DOHH2 (cell line): ENCODE measurements around the gene MMUT.
A peak's percentile ranks its signal among the peaks of the same experiment; 100 is the strongest.

Experiments used
- H3F3A ChIP-seq: fragments of 200-600 bp; sonication (generic), shearing (Covaris generic); 2 replicates; pipeline ENCODE4 v1.6.0; 2016; ENCODE audit warnings: antibody characterized with exemption, mild to moderate bottlenecking; ENCODE audit not compliant: control insufficient read depth, insufficient read depth
- H3K27ac ChIP-seq: fragments of 200-600 bp; sonication (generic); 2 replicates; pipeline ENCODE4 v1.5.1; 2014; ENCODE audit warnings: low read depth, mild to moderate bottlenecking, low read length, moderate library complexity
- H3K27me3 ChIP-seq: fragments of 200-600 bp; sonication (generic); 2 replicates; pipeline ENCODE4 v1.6.1; 2014; ENCODE audit warnings: mild to moderate bottlenecking, low read length, mixed read lengths; ENCODE audit not compliant: control insufficient read depth
- H3K36me3 ChIP-seq: fragments of 200-600 bp; sonication (generic); 2 replicates; pipeline ENCODE4 v1.6.1; 2014; ENCODE audit warnings: mild to moderate bottlenecking, low read length, moderate library complexity, mixed read lengths; ENCODE audit not compliant: control insufficient read depth
- H3K4me1 ChIP-seq: fragments of 200-600 bp; sonication (generic); 2 replicates; pipeline ENCODE4 v1.6.1; 2014; ENCODE audit warnings: mild to moderate bottlenecking, low read length, mixed read lengths; ENCODE audit not compliant: control insufficient read depth
- H3K4me2 ChIP-seq: fragments of 200-600 bp; sonication (generic); 2 replicates; pipeline ENCODE4 v1.6.0; 2014; ENCODE audit warnings: mild to moderate bottlenecking, low read length, moderate library complexity
- H3K4me3 ChIP-seq: fragments of 200-600 bp; sonication (generic); 2 replicates; pipeline ENCODE4 v1.5.1; 2014; ENCODE audit warnings: mild to moderate bottlenecking, low read length, mixed read lengths
- H3K79me2 ChIP-seq: fragments of 200-600 bp; sonication (generic); 2 replicates; pipeline ENCODE4 v1.6.1; 2014; ENCODE audit warnings: mild to moderate bottlenecking, low read length, mixed read lengths; ENCODE audit not compliant: control insufficient read depth
- H3K9me2 ChIP-seq: fragments of 200-600 bp; sonication (generic); replicated peaks from 2 replicates; pipeline ENCODE4 v1.6.1; 2014; ENCODE audit warnings: mild to moderate bottlenecking, low read length, mixed read lengths; ENCODE audit not compliant: control insufficient read depth
- H3K9me3 ChIP-seq: fragments of 200-600 bp; sonication (generic); 2 replicates; pipeline ENCODE4 v1.6.1; 2014; ENCODE audit warnings: antibody characterized with exemption, low read length, mixed read lengths; ENCODE audit not compliant: control insufficient read depth, insufficient read depth
- H4K20me1 ChIP-seq: fragments of 200-600 bp; sonication (generic); 2 replicates; pipeline ENCODE4 v1.6.0; 2014; ENCODE audit warnings: low read depth, mild to moderate bottlenecking, antibody characterized with exemption, low read length, moderate library complexity; ENCODE audit not compliant: control insufficient read depth, insufficient read depth
- CTCF ChIP-seq: fragments of 200-600 bp; sonication (generic); IDR thresholded peaks from one replicate; pipeline ENCODE4 v1.5.1; 2014; ENCODE audit warnings: antibody characterized with exemption, mild to moderate bottlenecking, low read depth, low read length; ENCODE audit not compliant: poor library complexity, severe bottlenecking
- EZH2phosphoT487 ChIP-seq: fragments of 200-600 bp; sonication (generic); IDR thresholded peaks from 2 replicates; pipeline ENCODE4 v1.6.1; 2017; ENCODE audit warnings: borderline replicate concordance, mild to moderate bottlenecking, antibody characterized with exemption, low read length, moderate library complexity, mixed read lengths

Gene MMUT

GRCh38 chr6:49462071-49462470 is 982 bp downstream of the MMUT start:
- peak overlapping the region; percentile 99 for H3K4me3 ChIP-seq
- H3K9me3 ChIP-seq: no peaks in the 10 kb centered on the region
- peaks cover 72% of the 10 kb centered on the region for H3K79me2 ChIP-seq
- no peaks in the 10 kb centered on the region for H3K9me2 ChIP-seq
- TF ChIP-seq EZH2phosphoT487 (no peak), CTCF (no peak)
- H3K27ac ChIP-seq: no peak overlapping the region
- H3K36me3 ChIP-seq: peaks cover 37% of the 10 kb centered on the region
- H3K4me1 ChIP-seq: peaks cover 38% of the 10 kb centered on the region
- no peaks in the 10 kb centered on the region for H4K20me1 ChIP-seq
- peak overlapping the region; percentile 87 for H3K4me2 ChIP-seq
- no peaks in the 10 kb centered on the region for H3F3A ChIP-seq
- no peaks in the 10 kb centered on the region for H3K27me3 ChIP-seq

- H3K9me3 ChIP-seq: no peaks in the 10 kb centered on the region
- H3K79me2 ChIP-seq: peaks cover 30% of the 10 kb centered on the region
- H3K4me1 ChIP-seq: peaks cover 17% of the 10 kb centered on the region
- H3K36me3 ChIP-seq: peaks cover 22% of the 10 kb centered on the region
- no peaks in the 10 kb centered on the region for H3F3A ChIP-seq
- no peak overlapping the region for H3K4me2 ChIP-seq
- H3K27ac ChIP-seq: no peak overlapping the region
- no peaks in the 10 kb centered on the region for H3K27me3 ChIP-seq
- no peak for TF ChIP-seq EZH2phosphoT487
- no peak for TF ChIP-seq CTCF
- no peaks in the 10 kb centered on the region for H4K20me1 ChIP-seq
- H3K4me3 ChIP-seq: no peak overlapping the region
- H3K9me2 ChIP-seq: no peaks in the 10 kb centered on the region
Measured at GRCh38 chr6:49457771-49458170, 5.3 kb downstream of the MMUT start.

- Histone ChIP-seq H3K27me3 (no peaks in the 10 kb centered on the region), H3F3A (no peaks in the 10 kb centered on the region), H4K20me1 (no peaks in the 10 kb centered on the region), H3K36me3 (peaks cover 30% of the 10 kb centered on the region), H3K9me3 (no peaks in the 10 kb centered on the region), H3K4me1 (peaks cover 7% of the 10 kb centered on the region), H3K27ac (no peak overlapping the region), H3K4me3 (no peak overlapping the region), H3K9me2 (no peaks in the 10 kb centered on the region), H3K4me2 (no peak overlapping the region), H3K79me2 (peaks cover 4% of the 10 kb centered on the region)
- TF ChIP-seq CTCF (no peak), EZH2phosphoT487 (no peak)
Measured at GRCh38 chr6:49454787-49455709, 8.0 kb downstream of the MMUT start.
